Measurements from ENCODE around the gene OGDH. TPM values are rescaled to one million over a fixed set of nuclear protein-coding genes. Genes with fewer than 3 reads are reported as not detected.

Gene OGDH
- total and polyA plus RNA-seq, 8 donors: 46.6 to 184 (median 56.1) TPM

DNA sequence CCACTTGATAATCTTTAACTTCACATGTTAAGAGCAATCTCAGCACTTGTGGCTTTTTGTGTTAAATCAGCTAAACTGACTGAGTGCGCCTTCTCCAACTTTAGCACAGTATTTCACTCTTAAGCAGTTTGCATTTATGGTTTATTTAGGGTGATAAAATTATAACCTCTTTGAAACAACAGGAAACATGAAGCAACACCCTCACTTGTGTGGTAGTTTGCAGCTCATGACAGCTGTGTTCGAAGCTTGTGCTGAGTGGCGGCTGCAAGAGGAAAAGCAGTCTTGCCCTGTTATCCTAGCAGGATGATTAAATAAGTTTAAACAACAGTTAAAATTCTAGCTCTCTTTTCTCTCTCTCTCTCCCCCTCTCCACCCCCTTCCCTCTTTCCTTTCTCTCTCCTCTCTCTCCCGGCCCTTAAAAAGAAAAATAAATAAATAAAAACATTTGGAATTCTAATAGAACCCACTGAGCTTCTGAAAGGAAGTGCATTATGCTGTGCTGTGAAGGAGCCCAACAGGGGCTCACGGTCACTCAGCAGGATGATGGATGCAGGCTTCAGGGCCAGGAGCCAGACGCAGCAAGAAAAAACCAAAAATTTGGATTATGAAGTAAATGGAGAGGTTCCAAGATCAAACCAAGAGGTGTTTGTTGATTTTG is 25.2 kb downstream of the OGDH start:
- DNase-seq (peak in 1 of 4 donors; percentile 59), ATAC-seq (peak; percentile 41)
- H3K4me1 ChIP-seq: peaks cover 54 to 91% of the 10 kb centered on the region in 2 donors
- no peak overlapping the region for H3K4me3 ChIP-seq
- H3K36me3 ChIP-seq: peaks cover 0 to 18% of the 10 kb centered on the region in 2 donors
- intact Hi-C loops (cut with DNase I): no loop called here
- TF ChIP-seq, protein P1, sequence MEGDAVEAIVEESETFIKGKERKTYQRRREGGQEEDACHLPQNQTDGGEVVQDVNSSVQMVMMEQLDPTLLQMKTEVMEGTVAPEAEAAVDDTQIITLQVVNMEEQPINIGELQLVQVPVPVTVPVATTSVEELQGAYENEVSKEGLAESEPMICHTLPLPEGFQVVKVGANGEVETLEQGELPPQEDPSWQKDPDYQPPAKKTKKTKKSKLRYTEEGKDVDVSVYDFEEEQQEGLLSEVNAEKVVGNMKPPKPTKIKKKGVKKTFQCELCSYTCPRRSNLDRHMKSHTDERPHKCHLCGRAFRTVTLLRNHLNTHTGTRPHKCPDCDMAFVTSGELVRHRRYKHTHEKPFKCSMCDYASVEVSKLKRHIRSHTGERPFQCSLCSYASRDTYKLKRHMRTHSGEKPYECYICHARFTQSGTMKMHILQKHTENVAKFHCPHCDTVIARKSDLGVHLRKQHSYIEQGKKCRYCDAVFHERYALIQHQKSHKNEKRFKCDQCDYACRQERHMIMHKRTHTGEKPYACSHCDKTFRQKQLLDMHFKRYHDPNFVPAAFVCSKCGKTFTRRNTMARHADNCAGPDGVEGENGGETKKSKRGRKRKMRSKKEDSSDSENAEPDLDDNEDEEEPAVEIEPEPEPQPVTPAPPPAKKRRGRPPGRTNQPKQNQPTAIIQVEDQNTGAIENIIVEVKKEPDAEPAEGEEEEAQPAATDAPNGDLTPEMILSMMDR (IDR thresholded peaks at IDR 0.05): no peak
- H3K9me3 ChIP-seq: no peaks in the 10 kb centered on the region
- H3K27ac ChIP-seq: peak overlapping the region; percentile 74 to 91
- H3K27me3 ChIP-seq: no peaks in the 10 kb centered on the region

GRCh38 chr7:44632196-44632595 is 25.8 kb downstream of the OGDH start:
- Histone ChIP-seq H3K4me1 (peaks cover 51 to 96% of the 10 kb centered on the region in 2 donors), H3K36me3 (peaks cover 0 to 12% of the 10 kb centered on the region in 2 donors), H3K27me3 (no peaks in the 10 kb centered on the region), H3K4me3 (no peak overlapping the region), H3K27ac (peak overlapping the region; percentile 74 to 91), H3K9me3 (no peaks in the 10 kb centered on the region)
- intact Hi-C loops (cut with DNase I): no loop called here
- ATAC-seq (no peak), DNase-seq (no peak)
- TF ChIP-seq, protein P1 (IDR thresholded peaks at IDR 0.05): no peak

DNA sequence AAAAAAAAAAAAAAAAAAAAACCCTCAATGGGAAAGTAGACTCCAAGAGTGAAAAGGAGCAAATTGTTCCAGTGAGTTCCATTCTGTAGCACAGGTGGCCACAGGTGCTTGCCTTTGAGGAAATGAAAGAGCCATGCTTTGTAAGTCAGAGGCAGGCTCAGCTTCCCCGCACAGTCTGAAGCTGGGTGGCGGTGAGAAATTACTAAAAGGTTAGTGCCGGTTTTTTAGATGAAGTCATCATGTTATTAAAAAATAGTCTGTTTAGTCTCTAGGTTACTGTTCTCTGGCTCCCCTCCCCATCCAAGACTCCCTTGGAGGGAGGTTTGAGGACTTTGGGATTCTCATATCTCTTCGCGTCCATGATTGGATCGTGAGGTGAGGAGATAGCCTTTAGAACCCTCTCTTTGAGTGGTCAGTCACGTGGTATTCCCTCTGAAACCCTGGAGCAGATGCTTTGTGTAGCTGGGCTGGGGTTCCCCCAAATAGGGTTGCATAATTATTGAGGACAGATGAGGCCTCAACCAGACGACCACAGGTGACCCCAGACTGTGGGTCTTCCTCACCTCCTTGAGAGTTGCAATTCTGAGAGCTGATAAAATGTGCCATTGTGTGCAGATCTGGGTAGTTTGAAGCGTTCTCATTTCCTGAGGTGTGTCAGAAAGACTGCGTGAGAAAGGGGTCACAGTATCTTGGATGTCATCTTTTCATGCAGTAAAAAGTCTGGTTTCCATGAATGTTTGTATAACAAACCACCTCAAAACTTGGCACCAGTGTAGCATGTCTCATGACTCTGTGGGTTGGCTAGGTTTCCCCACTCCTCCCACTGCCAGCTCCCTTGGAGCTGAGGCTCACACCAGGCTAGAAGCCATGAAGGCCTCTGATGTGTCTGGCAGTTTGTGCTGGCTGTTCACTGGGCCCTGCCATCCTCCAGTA is 27.1 kb downstream of the OGDH start:
- peak; percentile 36 for ATAC-seq
- Histone ChIP-seq H3K4me1 (peaks cover 61 to 99% of the 10 kb centered on the region in 2 donors), H3K27ac (peak overlapping the region; percentile 63 to 74), H3K36me3 (peaks cover 0 to 6% of the 10 kb centered on the region in 2 donors), H3K9me3 (no peaks in the 10 kb centered on the region), H3K27me3 (no peaks in the 10 kb centered on the region), H3K4me3 (no peak overlapping the region)
- intact Hi-C loops (cut with DNase I): no loop called here
- TF ChIP-seq, protein P1 (IDR thresholded peaks at IDR 0.05): no peak
- DNase-seq: peak in 1 of 4 donors; percentile 66

DNA sequence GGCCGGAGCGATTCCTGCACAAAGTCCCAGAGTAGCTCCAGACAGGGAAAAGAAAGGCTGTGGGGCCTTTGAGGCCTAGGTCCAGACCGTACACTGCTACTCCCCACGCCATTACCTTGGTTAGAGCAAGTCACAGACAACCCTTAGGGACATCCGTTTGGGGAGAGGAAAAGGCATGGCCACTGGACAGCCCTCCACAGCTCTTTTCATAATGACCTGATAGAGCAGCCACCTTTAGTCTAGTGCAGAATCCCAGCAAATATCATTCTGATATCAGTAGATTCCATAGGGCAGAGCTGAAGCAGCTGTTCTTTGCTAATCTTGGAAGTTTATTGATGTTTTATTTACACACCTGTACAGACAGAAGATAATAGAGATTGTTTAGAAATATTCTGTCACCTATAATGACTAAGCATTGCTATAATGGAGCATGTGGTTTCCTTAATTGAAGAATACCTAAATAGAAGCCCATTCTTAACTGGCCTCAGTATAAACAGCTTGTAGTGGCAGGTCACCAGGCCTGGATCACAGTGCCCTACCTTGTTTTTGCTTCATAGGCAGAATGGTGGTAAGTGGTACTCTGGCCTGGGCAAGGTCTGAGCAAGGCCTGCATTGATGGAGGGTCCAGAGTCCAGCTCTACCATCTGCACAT is 27.9 kb downstream of the OGDH start:
- Histone ChIP-seq H3K9me3 (no peaks in the 10 kb centered on the region), H3K27ac (peak overlapping the region; percentile 63 to 74), H3K4me1 (peaks cover 69 to 99% of the 10 kb centered on the region in 2 donors), H3K4me3 (no peak overlapping the region), H3K36me3 (no peaks in the 10 kb centered on the region), H3K27me3 (no peaks in the 10 kb centered on the region)
- TF ChIP-seq, protein P1 (IDR thresholded peaks at IDR 0.05): no peak
- DNase-seq: no peak
- intact Hi-C loops (cut with DNase I): no loop called here
- ATAC-seq: no peak
